ENCODE measurements around the gene CFAP74.
A peak's percentile ranks its signal among the peaks of the same experiment; 100 is the strongest.
"Not testable (repeated sequence)": the region's sequence is repeated elsewhere in the genome, so short reads cannot be mapped to it uniquely, and the experiment has no call there.

Gene CFAP74

DNA sequence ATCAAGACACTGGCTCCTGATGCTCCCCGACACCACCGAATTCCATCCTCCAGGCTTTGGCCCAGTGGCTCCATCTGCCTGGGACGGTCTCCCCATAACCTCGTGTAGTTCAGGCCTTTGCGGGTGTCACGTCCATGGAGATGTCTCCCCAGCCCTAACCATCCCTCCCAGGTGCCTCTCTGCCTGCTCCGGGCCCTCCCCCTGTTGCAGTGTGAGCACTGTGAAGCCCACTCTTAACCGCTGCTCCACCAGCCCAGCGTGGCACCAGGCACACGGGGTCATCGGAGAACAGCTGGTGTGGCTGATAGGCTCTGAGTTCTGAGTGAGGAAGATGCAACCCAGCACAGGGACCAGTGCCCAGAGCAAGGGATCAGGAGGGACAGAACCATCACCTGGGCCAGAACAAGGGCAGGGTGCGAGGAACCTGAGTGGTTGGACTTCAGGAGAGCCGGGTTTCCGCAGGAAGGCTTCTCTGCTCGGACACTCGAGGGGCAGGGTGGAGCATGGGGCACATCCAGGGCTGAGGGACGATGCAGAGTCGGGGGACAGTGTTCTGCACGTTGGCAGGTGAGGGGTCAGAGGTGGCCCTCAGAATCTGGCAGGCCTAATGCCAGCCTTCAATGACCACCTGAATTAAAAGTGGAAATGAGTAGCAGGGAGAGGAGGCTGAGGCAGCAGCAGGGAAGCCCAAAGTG, 110.1 kb downstream of the CFAP74 start:
- DNase-seq (ENCODE audit: low spot score): no peak

- DNase-seq (ENCODE audit: low spot score): no peak
Measured at GRCh38 chr1:1892763-1893120, 110.8 kb downstream of the CFAP74 start.

DNA sequence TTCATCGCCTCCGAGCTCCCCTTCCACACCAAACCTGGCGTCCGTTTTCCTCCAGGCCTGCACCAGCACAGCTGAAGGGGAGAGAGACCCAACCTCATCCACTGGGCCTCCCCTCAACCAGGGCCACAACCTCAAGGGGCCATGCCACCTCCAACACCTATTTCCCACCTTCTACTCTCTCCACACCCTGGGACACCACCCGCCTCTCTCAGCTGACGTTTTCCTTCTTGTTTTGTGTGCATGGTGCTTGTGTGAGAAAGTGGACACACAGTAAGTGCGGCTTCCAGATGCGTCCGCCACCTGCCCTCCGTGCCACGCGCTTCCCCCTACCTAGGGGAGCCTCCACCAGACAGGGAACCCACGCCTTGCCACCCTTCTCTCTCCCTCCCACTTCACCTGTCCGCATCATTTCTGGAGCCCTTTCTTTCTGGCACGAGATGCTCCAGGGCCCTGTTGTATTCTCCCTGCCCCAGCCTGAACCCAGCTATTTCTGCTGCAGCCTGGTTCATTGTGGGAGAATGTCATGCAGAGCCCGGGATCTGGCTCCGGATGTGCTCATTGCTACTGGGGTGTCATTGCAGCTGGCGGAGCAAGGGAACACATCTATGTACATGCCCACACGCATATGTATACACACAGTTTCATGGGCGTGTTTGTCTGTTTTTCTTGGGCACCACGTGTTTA, 111.4 kb downstream of the CFAP74 start:
- no peak for DNase-seq (ENCODE audit: low spot score)

DNA sequence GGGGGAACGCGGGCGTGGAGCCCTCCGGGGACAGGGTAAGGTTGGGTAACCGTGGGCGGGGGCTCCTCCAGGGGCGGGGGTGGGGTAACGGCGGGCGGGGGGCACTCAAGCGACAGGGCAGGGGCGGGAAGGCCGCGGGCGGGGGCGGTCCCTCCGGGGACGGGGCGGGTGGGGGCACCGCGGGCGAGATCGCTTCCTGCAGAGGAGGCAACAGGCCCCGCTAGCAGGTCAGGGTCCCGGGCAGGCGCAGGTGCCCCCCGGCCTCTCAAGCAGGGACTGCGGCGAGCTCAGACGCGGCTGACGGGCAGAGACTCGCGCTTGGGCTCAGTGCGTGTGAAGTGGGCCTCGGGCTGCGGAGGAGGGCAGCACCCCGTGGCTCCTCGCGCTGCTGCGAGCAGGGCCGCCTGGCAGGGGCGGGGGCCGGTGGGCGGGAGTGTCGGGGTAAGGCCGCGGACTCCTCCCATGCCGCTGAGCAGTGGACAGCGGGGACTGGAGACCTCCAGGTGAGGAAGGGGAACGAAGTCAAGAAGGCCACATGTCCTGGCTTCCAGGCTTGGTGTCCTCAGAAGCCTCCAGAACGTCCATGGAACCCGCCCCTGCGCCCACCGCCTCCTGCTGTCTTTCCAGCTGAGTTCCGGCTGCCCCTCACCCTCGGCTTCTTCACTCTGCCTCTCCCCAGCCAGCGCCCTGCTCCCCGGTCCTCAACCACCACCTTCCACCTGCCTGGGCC, 112.1 kb downstream of the CFAP74 start:
- peak; percentile 62 for DNase-seq (ENCODE audit: low spot score)

DNA sequence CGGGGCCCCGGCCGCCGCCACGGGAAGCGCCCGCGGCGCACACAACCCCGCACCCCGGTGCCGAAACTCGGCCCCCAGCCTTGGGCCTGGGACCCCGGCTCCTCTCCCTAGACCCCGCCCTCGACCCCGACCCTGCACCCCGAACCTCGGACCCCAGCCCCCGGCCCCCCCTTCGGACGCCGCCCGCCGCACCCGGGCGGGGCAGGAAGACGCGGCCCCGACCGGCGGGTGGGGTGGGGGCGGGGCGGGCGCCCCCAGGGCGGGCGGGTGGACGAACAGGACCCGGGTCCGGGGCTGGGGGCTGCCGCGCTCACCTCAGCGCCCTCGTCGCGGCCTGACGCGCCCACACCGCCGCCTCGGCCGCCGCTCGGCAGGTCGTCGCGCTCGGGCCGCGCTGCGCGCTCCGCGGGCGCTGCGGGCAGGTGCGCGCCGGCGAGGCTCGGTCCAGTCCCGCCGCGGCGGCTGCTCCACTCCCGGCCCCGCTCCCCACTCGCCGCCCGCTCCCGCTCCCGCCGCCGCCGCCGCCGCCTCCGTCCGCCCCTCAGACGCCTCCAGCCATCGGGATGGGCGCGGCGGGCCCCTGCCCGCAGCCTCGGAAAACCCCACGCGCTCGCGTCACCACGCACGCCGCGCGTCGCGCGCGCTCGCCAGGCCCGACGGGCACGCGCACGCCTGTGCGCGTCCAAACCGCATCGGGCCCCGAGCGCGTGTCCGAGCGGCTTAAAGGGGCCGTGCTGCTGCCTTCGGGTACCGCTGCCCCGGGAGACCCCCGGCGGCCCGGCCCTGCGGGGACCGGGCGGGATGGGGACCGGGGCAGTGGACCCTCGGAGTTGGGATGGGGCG, 112.9 kb downstream of the CFAP74 start, which contains the start of gene GNB1:
Gene GNB1 (minus strand): TSS at position 582 of the 843 bp plus-strand sequence. CDS start 65,634 bp downstream, outside the sequence.
- peak; percentile 89 for DNase-seq (ENCODE audit: low spot score)

DNA sequence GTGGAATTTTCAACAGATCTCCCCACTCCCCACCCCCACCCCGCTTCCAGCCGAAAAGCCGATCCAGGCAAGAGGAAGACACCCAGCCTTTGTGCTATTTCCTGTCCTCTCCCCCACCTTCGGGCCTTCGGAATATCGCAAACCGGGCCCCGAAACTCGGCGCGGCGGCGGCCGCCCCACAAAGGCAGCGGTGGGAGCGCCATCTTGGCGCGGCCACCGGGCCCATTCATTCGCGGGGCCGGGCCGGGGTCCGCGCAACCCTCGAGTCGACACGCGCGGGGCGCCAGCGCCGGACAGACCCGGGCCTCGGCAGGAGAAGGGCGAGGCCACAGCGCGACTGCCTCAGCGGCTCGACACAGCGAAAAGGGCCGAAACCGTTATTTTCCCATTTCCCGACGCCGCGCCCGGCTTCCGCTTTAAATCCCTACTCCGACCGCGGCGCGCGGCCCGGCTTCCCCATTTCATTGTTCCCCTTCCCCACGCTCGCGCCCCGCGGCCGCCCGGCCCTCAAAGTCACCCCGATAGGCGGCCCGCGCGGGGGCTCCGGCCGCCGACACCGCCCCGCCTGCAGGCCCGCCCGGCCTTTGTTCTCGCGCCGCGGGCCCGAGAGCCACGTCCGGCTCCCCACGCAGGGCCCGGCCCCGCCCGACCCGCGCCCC, 113.6 kb downstream of the CFAP74 start:
- peak; percentile 29 for DNase-seq (ENCODE audit: low spot score)

- DNase-seq (ENCODE audit: low spot score): no peak
Measured at GRCh38 chr1:1889090-1889750, 114.4 kb downstream of the CFAP74 start.

DNA sequence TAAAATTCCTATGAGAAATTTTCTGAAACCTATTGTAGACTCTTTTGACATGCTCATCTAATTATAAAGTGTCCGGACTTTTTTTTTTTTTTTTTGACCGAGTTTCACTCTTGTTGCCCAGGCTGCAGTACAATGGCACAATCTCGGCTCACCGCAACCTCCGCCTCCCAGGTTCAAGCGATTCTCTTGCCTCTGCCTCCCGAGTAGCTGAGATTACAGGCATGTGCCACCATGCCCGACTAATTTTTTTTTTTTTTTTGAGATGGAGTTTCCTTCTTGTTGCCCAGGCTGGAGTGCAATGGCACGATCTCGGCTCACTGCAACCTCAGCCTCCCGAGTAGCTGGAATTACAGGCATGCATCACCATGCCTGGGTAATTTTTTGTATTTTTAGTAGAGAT, 119.7 kb downstream of the CFAP74 start:
- DNase-seq (ENCODE audit: low spot score): not testable (repeated sequence)

DNA sequence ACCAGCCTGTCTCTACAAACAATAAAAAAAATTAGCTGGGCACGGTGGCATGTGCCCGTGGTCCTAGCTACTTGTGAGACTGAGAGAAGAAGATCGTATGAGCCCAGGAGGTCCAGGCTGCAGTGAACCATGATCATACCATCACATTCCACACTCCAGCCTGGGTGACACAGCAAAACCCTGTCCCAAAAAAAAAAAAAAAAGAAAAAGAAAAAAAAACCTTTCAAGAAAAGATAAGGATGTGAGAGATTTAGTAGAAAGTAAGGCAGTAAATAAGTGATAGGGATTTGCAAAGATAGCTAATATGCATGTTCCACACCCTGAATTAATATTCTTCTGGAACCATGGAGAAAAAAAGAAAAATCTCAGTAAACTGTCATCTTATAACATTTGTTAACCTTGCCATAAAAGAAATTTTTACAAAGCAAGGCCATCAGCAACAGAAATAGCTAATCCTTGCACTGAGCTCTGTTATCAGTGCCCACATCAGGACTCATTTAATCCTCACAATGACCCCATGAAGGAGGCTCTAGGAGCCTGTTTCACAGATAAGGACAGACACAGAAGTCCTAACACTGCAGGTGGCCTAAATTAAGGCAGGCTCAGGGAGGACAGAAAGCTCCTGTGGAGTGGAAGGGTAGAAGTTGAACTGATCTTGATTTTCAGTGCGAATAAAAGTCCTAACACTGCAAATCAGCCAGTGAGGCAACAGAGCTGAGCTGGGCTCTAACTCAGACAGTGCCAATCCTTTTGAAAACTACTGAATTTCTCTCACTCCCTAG, 120.3 kb downstream of the CFAP74 start:
- no peak for DNase-seq (ENCODE audit: low spot score)

GRCh38 chr1:1881727-1882126, 121.9 kb downstream of the CFAP74 start:
- DNase-seq (ENCODE audit: low spot score): no peak

GRCh38 chr1:1880617-1881312, 122.8 kb downstream of the CFAP74 start:
- no peak for DNase-seq (ENCODE audit: low spot score)

GRCh38 chr1:1879942-1880341, 123.6 kb downstream of the CFAP74 start:
- DNase-seq (ENCODE audit: low spot score): no peak

DNA sequence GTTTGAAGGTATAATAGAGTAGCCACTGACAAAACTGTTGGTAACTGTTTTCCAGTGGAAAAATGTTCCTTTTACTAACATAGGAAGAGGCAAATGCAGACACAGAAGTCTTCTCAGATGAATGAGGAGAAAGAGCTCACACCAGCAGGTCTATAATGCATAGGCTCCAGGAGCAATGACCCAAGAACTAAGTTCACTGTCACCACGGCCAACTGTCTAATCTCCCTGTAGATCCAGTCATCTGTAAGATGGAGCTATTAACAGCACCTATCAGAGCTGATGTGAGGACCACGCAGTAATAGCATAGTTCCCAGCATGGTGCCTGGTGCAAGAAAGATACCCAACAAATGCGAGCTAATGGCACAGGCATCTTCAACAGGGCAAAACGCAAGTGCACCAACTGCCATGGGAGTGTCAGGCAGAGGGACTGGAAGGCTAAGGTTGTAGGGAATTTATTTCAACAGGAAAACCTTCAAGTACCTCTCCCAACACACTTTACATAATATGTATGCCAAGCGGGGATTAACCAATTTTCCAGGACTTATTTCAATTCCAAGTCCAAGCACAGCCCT, 125.6 kb downstream of the CFAP74 start:
- DNase-seq (ENCODE audit: low spot score): no peak

DNA sequence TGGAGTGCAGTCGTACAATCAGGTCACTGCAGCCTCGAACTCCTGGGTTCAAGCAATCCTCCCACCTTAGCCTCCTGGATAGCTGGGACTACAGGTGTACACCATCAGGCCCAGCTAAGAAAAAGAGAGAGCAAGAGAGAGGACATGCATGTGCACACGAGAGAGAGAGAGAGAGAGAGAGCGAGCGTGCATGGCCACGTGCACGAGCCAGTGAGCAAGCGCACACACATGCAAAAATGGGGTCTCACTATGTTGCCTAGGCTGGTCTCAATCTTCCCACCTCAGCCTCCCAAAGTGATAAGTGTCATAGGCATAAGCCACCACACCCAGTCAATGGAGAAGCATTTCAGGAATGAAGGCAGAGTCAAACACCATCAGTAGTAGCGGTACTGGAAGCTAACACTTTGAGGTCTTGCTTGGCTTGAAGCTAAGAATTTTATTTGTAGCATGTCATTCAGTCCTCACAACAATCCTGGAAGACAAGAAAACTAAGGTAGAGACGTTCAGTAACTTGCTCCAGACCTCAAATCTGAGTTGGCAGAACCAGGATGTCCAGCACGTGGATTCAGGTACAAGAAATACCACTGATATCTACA, 127.2 kb downstream of the CFAP74 start:
- no peak for DNase-seq (ENCODE audit: low spot score)

DNA sequence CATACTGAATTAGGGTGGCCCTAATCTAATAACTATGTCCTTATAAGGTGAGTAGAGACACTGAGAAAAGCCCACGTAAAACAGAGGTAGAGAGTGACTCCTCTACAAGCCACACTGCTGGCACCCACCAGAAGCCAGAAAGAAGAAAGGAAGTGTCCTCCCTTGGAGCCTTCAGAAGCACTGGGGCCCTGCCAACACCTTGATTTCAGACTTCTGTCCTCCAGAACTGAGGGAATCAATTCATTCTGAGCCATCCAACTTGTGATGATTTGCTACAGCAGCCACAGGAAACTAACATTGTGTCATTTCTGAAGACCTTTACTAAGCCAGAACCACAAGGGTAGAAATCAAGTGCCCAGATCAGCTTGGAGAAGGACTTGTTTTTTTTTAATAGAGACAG, 127.7 kb downstream of the CFAP74 start:
- DNase-seq (ENCODE audit: low spot score): no peak

DNA sequence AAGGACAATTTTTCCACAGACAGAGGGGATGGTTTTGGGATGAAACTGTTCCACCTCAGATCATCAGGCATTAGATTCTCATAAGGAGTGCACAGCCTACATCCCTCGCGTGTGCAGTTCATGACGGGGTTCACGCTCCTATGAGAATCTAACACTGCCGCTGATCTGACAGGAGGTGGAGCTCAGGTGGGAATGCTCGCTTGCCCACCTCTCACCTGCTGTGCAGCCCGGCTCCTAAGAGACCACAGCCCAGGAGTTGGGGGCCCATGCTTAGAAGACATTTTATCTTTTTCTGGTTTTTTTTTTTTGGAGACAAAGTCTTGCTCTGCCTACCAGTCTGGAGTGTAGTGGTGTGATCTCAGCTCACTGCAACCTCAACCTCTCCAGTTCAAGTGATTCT, 128.7 kb downstream of the CFAP74 start:
- DNase-seq (ENCODE audit: low spot score): no peak

- DNase-seq (ENCODE audit: low spot score): no peak
Measured at GRCh38 chr1:1873186-1873585, 130.4 kb downstream of the CFAP74 start.

GRCh38 chr1:1872329-1872994, 131.1 kb downstream of the CFAP74 start:
- DNase-seq (ENCODE audit: low spot score): no peak
